ENCODE data around the gene SIGLEC12. TPM values are rescaled to one million over a fixed set of nuclear protein-coding genes. Genes with fewer than 3 reads are reported as not detected.
A peak's percentile ranks its signal among the peaks of the same experiment; 100 is the strongest.

The SIGLEC12 gene
- total and polyA plus RNA-seq, 2 donors (not counting 3 experiments of a cell fraction or from before 2014, with no cell fraction given): not detected

DNA sequence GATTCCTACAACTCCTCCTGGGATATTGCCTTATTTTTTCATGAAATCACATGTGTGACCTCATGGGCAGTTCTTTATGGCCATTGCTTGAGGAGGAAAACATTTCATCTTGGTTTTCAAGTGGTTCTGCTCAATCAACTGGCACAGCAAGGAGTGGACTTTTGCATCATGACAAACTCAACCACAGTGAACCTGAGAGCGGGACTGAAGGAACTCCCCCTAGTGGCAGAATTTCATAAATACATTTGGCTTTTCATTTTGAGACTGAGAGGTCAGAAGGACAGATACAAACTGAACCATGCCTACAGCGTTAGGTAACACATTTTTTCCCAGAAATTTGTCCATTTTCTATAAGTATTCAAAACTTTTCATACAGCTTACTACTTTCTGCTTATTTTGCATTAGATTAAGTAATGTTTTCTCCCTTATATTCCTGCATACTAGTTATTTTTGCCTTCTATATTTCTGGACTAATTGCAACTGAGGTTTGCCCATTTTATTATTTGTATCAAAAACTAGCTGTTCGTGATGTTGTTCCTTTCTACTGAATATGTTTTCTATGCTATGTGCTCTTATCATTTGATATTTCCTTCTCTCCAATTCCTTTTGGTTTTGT lies 13.4 kb upstream of the SIGLEC12 start:
- H3K9me3 ChIP-seq (replicated peaks; ENCODE audit: control insufficient read depth, insufficient read depth, low read length): no peaks in the 10 kb centered on the region
- no peak overlapping the region for H3K9ac ChIP-seq (replicated peaks; ENCODE audit: extremely low read depth, insufficient read depth, low read length)
- dilution Hi-C loops (cut with MboI; ENCODE audit: extremely low pct_ligation_motif_present, low sequenced_read_pairs) (no loop called here), intact Hi-C loops (cut with micrococcal nuclease) (loop anchor here (1.0 kb wide), 2 partner anchors 31 to 42 kb away; no protein-coding TSS in a partner anchor)
- H3K4me2 ChIP-seq (ENCODE audit: insufficient read depth, low read length): no peak overlapping the region
- H3K9me1 ChIP-seq (replicated peaks; ENCODE audit: control insufficient read depth, extremely low read depth, insufficient read depth, low read length): no peaks in the 10 kb centered on the region
- H3K27ac ChIP-seq (ENCODE audit: insufficient read depth, low read depth, low read length): no peak overlapping the region
- CTCF ChIA-PET: interaction anchor here (0.6 to 3.3 kb wide), 13 partner anchors 9 to 175 kb away, joined by 3 to 19 read pairs (median 4); no protein-coding TSS in a partner anchor
- POLR2A ChIA-PET: interaction anchor here (0.6 kb wide), 1 partner anchor 64 kb away, joined by 4 read pairs; no protein-coding TSS in a partner anchor
- peak; percentile 55 for DNase-seq (ENCODE audit: low read depth, low spot score)
- no peak overlapping the region for H2AFZ ChIP-seq (ENCODE audit: low read depth, low read length)
- no peak overlapping the region for H3K4me3 ChIP-seq (replicated peaks in 1 of 3; ENCODE audit: insufficient read depth in 1 of 3, low read depth in 1 of 3, low read length in 3 of 3)
- no peaks in the 10 kb centered on the region for H3K79me2 ChIP-seq (ENCODE audit: control insufficient read depth, insufficient read depth, low read length)
- H3K36me3 ChIP-seq (ENCODE audit: control insufficient read depth in 2 of 2, extremely low read depth in 1 of 2, insufficient read depth in 2 of 2, low read length in 2 of 2): no peaks in the 10 kb centered on the region
- no TSS peak for BruUV-seq (replicated peaks)
- FAIRE-seq: peak; percentile 69
- H3K4me1 ChIP-seq (ENCODE audit: control insufficient read depth, extremely low read depth, insufficient read depth, low read length): no peaks in the 10 kb centered on the region
- H4K20me1 ChIP-seq (replicated peaks; ENCODE audit: control insufficient read depth, extremely low read depth, insufficient read depth, low read length): no peaks in the 10 kb centered on the region
- TF ChIP-seq, protein P1, sequence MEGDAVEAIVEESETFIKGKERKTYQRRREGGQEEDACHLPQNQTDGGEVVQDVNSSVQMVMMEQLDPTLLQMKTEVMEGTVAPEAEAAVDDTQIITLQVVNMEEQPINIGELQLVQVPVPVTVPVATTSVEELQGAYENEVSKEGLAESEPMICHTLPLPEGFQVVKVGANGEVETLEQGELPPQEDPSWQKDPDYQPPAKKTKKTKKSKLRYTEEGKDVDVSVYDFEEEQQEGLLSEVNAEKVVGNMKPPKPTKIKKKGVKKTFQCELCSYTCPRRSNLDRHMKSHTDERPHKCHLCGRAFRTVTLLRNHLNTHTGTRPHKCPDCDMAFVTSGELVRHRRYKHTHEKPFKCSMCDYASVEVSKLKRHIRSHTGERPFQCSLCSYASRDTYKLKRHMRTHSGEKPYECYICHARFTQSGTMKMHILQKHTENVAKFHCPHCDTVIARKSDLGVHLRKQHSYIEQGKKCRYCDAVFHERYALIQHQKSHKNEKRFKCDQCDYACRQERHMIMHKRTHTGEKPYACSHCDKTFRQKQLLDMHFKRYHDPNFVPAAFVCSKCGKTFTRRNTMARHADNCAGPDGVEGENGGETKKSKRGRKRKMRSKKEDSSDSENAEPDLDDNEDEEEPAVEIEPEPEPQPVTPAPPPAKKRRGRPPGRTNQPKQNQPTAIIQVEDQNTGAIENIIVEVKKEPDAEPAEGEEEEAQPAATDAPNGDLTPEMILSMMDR (IDR thresholded peaks at IDR 0.05; ENCODE audit: extremely low read depth in 1 of 2, insufficient read depth in 1 of 2, low read depth in 1 of 2, low read length in 2 of 2): peak; percentile 65 to 69
- TF ChIP-seq MYC (IDR thresholded peaks at IDR 0.05; ENCODE audit: low read depth, low read length): no peak
- H3K27me3 ChIP-seq (ENCODE audit: control insufficient read depth in 2 of 2, insufficient read depth in 2 of 2, low read length in 2 of 2): peaks cover 0 to 4% of the 10 kb centered on the region in 2 experiments

GRCh38 chr19:51513968-51514367 lies 12.4 kb upstream of the SIGLEC12 start:
- no peak for FAIRE-seq
- CTCF ChIA-PET: interaction anchor here (1.0 to 3.3 kb wide), 2 partner anchors 9 to 41 kb away, joined by 3 to 19 read pairs; no protein-coding TSS in a partner anchor

More at GRCh38 chr19:51513968-51514367, 12.4 kb upstream of the SIGLEC12 start:
- H4K20me1 ChIP-seq (replicated peaks; ENCODE audit: control insufficient read depth, extremely low read depth, insufficient read depth, low read length): no peaks in the 10 kb centered on the region
- no peak for DNase-seq (ENCODE audit: low read depth, low spot score)
- intact Hi-C loops (cut with micrococcal nuclease) (no loop called here), dilution Hi-C loops (cut with MboI; ENCODE audit: extremely low pct_ligation_motif_present, low sequenced_read_pairs) (no loop called here)
- no peak overlapping the region for H3K9ac ChIP-seq (replicated peaks; ENCODE audit: extremely low read depth, insufficient read depth, low read length)
- POLR2A ChIA-PET: no interaction called here
- peaks cover 0 to 4% of the 10 kb centered on the region in 2 experiments for H3K27me3 ChIP-seq (ENCODE audit: control insufficient read depth in 2 of 2, insufficient read depth in 2 of 2, low read length in 2 of 2)
- H3K79me2 ChIP-seq (ENCODE audit: control insufficient read depth, insufficient read depth, low read length): no peaks in the 10 kb centered on the region
- H3K4me3 ChIP-seq (replicated peaks in 1 of 3; ENCODE audit: insufficient read depth in 1 of 3, low read depth in 1 of 3, low read length in 3 of 3): no peak overlapping the region
- TF ChIP-seq POLR2AphosphoS5 (IDR thresholded peaks at IDR 0.05; ENCODE audit: insufficient read depth, low read depth, low read length): no peak
- TF ChIP-seq EZH2 (IDR thresholded peaks at IDR 0.05; ENCODE audit: borderline replicate concordance, low read depth, low read length, severe bottlenecking): peak; percentile 26
- H3K9me3 ChIP-seq (replicated peaks; ENCODE audit: control insufficient read depth, insufficient read depth, low read length): no peaks in the 10 kb centered on the region
- H3K27ac ChIP-seq (ENCODE audit: insufficient read depth, low read depth, low read length): no peak overlapping the region
- H3K36me3 ChIP-seq (ENCODE audit: control insufficient read depth in 2 of 2, extremely low read depth in 1 of 2, insufficient read depth in 2 of 2, low read length in 2 of 2): no peaks in the 10 kb centered on the region
- no peaks in the 10 kb centered on the region for H3K9me1 ChIP-seq (replicated peaks; ENCODE audit: control insufficient read depth, extremely low read depth, insufficient read depth, low read length)
- H2AFZ ChIP-seq (ENCODE audit: low read depth, low read length): no peak overlapping the region
- no peaks in the 10 kb centered on the region for H3K4me1 ChIP-seq (ENCODE audit: control insufficient read depth, extremely low read depth, insufficient read depth, low read length)
- no TSS peak for BruUV-seq (replicated peaks)
- H3K4me2 ChIP-seq (ENCODE audit: insufficient read depth, low read length): no peak overlapping the region
